Measurements from ENCODE around the gene AIDA.

Gene AIDA

DNA sequence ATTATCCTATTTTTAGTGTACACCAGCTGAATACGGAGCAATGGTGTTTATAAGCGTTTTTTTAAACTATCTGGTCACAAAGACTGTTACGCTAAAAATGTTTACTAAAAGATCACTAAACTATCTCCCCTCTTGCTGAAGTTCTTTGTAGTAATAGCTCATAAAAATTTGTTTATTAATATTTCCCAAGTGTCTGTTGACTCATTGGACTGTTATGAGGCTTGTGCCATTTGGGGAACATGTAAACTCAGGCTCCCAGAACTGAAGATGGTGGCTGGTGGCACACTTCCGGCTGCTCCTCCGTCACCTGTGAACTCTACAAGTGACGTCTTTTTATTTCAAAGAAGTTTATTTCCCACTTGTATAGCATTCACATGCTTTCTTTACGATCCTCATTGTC is 46.3 kb downstream of the AIDA start:
- TF ChIP-seq, protein P1, sequence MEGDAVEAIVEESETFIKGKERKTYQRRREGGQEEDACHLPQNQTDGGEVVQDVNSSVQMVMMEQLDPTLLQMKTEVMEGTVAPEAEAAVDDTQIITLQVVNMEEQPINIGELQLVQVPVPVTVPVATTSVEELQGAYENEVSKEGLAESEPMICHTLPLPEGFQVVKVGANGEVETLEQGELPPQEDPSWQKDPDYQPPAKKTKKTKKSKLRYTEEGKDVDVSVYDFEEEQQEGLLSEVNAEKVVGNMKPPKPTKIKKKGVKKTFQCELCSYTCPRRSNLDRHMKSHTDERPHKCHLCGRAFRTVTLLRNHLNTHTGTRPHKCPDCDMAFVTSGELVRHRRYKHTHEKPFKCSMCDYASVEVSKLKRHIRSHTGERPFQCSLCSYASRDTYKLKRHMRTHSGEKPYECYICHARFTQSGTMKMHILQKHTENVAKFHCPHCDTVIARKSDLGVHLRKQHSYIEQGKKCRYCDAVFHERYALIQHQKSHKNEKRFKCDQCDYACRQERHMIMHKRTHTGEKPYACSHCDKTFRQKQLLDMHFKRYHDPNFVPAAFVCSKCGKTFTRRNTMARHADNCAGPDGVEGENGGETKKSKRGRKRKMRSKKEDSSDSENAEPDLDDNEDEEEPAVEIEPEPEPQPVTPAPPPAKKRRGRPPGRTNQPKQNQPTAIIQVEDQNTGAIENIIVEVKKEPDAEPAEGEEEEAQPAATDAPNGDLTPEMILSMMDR (conservative IDR thresholded peaks at IDR 0.05; ENCODE audit: control insufficient read depth, insufficient read depth, low read depth, low read length): no peak
- peak; percentile 9 for DNase-seq (ENCODE audit: low read depth)
- H3K4me3 ChIP-seq (ENCODE audit: control insufficient read depth, low read depth, low read length): no peak overlapping the region

DNA sequence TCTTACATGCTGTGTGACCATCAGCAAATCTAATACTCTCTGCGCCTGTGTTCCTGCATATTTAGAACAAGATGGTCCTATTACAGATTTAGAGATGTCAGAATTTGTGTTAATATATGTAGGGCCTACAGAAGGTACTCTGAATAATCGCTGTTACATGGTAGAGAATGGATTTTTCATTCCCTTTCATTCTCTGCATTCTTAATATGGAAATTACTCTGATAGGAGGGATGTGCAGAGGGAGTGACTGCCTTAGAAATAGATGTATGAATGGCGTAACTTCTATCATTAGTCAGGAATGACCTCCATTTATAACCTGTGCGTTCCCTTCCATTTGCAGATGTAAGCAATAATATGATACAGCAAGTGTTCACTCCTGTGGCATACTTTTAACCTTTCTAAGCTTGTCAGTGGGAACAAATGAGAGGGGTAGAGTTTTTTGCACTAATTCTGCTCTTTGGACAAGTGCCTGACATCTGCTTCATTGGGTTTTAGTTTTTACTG is 48.8 kb downstream of the AIDA start:
- H3K4me3 ChIP-seq (ENCODE audit: control insufficient read depth, low read depth, low read length): no peak overlapping the region
- no peak for DNase-seq (ENCODE audit: low read depth)
- TF ChIP-seq, protein P1 (conservative IDR thresholded peaks at IDR 0.05; ENCODE audit: control insufficient read depth, insufficient read depth, low read depth, low read length): no peak

DNA sequence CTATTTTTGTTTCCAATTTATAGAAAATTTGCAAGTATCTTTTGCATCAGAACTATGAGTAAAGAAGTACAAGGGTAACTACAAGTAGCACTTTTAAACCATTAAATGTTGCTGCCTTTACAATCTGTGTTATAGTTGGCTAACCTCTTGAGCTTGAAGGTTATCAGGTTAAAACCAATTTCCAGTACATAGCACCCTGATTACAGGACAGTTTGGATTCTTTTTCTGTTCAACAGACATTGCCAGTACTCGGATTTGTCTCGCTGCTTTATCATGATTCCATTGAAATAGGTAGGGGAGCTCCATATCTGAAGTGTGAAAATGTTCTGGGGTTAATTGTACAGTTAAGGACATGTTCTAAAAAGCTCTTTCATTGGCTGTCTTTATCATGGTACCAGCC is 54.4 kb downstream of the AIDA start:
- DNase-seq (ENCODE audit: low read depth): no peak
- H3K4me3 ChIP-seq (ENCODE audit: control insufficient read depth, low read depth, low read length): no peak overlapping the region
- TF ChIP-seq, protein P1 (conservative IDR thresholded peaks at IDR 0.05; ENCODE audit: control insufficient read depth, insufficient read depth, low read depth, low read length): no peak

DNA sequence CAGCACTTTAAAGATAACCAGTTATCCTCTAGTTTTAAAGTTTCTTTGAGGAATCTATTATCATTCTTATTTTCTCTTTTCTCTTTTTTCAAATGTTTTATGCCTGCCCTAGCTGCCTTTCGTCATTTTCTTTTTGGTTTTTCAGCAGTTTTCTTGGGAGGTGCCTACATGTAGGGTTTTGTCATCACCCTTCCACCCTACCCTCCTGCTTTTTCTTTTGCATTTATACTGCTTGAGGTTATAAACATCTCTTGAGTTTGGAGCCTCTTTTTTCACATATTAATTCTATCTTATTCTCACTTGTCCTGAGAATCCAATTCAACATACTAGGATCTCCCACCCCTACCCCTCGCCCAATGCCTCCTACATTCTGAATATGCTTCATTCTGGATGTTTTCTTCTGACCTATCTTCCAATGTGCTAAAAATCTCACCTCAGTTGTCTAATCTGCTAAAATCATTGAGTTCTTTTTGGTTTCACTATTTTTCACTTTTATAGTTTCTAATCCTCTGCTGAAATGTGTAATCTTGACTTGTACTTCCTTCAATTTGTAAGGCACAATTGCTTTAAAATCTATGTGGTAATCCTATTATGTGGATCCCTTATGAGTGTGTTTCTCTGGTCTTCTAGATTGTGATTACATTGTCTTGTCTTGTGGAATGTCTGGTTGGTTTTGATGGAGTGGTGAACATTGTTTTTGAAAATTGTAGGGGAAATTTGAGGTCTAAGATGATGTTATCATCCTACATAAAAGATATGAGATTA is 55.7 kb downstream of the AIDA start:
- TF ChIP-seq, protein P1 (conservative IDR thresholded peaks at IDR 0.05; ENCODE audit: control insufficient read depth, insufficient read depth, low read depth, low read length): no peak
- no peak for DNase-seq (ENCODE audit: low read depth)
- no peak overlapping the region for H3K4me3 ChIP-seq (ENCODE audit: control insufficient read depth, low read depth, low read length)

DNA sequence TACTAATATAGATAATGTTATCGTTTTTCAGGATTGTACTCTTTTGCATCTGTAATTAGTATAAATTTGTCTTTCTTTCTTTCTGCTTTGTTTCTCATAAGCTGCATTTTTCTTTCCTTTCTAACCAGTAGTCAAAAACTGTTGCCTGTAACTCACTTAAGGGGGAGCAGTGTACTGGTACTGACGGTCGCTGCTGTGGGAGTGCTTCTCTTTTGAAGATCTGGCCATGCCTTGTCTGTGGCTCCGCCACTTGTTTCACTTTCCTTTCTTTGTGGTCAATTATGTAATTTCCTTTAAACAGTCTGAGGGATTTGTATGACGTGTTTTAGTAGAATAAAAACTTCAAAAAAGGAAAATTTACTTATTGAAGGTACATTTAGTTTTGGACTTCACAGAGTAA is 57.4 kb downstream of the AIDA start:
- no peak overlapping the region for H3K4me3 ChIP-seq (ENCODE audit: control insufficient read depth, low read depth, low read length)
- DNase-seq (ENCODE audit: low read depth): peak; percentile 49
- TF ChIP-seq, protein P1 (conservative IDR thresholded peaks at IDR 0.05; ENCODE audit: control insufficient read depth, insufficient read depth, low read depth, low read length): peak; percentile 1

DNA sequence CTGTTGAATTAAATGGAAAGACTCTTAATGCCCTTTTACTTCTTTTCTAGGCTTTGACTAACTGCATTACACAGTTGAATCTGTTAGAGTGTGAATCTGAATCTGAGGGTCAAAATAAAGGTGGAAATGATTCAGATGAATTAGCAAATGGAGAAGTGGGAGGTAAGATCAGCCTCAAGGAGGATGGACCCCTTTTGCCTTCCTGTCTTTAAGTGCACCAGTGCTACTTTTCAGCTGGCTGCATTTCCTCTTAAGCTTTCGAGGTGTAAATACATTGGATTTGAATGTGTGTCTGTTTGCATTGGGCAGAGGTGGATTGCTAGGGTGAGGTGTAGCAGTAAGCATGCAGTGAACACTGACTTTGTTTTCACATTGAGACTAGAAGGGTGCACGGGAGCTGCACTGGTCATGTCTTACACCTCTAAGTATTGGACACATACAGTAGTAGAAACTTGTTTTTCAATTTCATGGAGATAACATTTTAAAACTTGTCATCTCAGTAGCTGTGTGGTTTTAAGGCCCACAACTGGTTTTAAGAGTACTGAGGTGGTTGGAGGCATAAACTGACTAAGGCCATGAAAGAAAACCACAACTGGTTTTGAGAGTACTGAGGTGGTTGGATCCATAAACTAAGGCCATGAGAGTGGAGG is 59.0 kb downstream of the AIDA start:
- H3K4me3 ChIP-seq (ENCODE audit: control insufficient read depth, low read depth, low read length): no peak overlapping the region
- DNase-seq (ENCODE audit: low read depth): no peak
- TF ChIP-seq, protein P1 (conservative IDR thresholded peaks at IDR 0.05; ENCODE audit: control insufficient read depth, insufficient read depth, low read depth, low read length): no peak

Data from fibroblast of mammary gland (primary cell).